GM18507 (cell line): Measurements from ENCODE around the gene CC2D1A.

Experiments used
- DNase-seq: peaks from one replicate; pipeline ENCODE4 v3.0.0; 2011; ENCODE audit warnings: low read depth; ENCODE audit not compliant: insufficient read length; ENCODE audit errors: extremely low spot score
- FAIRE-seq: peaks from 2 replicates; lab custom pipeline; 2011; peaks lifted over from hg19 to GRCh38; lab: Jason Lieb, UNC

Gene CC2D1A

GRCh38 chr19:13931391-13932148 is 25.6 kb downstream of the CC2D1A start:
- FAIRE-seq (no peak), DNase-seq (no peak)

- FAIRE-seq (no peak), DNase-seq (no peak)
Observed at GRCh38 chr19:13932149-13932637, 26.2 kb downstream of the CC2D1A start.

- no peak for FAIRE-seq
Observed at GRCh38 chr19:13932911-13933393, 27.0 kb downstream of the CC2D1A start.

GRCh38 chr19:13934785-13935109 is 28.7 kb downstream of the CC2D1A start:
- FAIRE-seq, result no peak

More at GRCh38 chr19:13932911-13933393, 27.0 kb downstream of the CC2D1A start:
- no peak for DNase-seq

GRCh38 chr19:13935765-13936510 is 29.9 kb downstream of the CC2D1A start:
- no peak for FAIRE-seq
- no peak for DNase-seq

More at GRCh38 chr19:13934785-13935109, 28.7 kb downstream of the CC2D1A start:
- no peak for DNase-seq

- FAIRE-seq (no peak), DNase-seq (no peak)
Observed at GRCh38 chr19:13937479-13938300, 31.7 kb downstream of the CC2D1A start.

GRCh38 chr19:13938301-13939064 is 32.5 kb downstream of the CC2D1A start, which contains the start of gene PODNL1:
Gene PODNL1, minus strand, starts transcription at chr19:13938417. Its CDS starts 236 bp downstream, at chr19:13938181.
- DNase-seq (no peak), FAIRE-seq (no peak)

- DNase-seq (no peak), FAIRE-seq (no peak)
Observed at GRCh38 chr19:13942023-13942684, 36.2 kb downstream of the CC2D1A start.

GRCh38 chr19:13946414-13946813 is 40.4 kb downstream of the CC2D1A start:
- DNase-seq, result no peak
- FAIRE-seq, result no peak

GRCh38 chr19:13951043-13951442 is 45.0 kb downstream of the CC2D1A start:
- FAIRE-seq, result no peak

GRCh38 chr19:13951799-13952153 is 45.8 kb downstream of the CC2D1A start:
- DNase-seq (no peak), FAIRE-seq (no peak)

More at GRCh38 chr19:13951043-13951442, 45.0 kb downstream of the CC2D1A start:
- DNase-seq, result no peak

GRCh38 chr19:13952154-13952930 is 46.3 kb downstream of the CC2D1A start, which contains the start of gene DCAF15:
Gene DCAF15, plus strand, starts transcription at chr19:13952509. Its CDS starts 4 bp downstream, at chr19:13952513.
- peak; percentile 100 for DNase-seq
- FAIRE-seq, result peak; percentile 100

GRCh38 chr19:13952931-13953531 is 47.0 kb downstream of the CC2D1A start:
- DNase-seq (no peak), FAIRE-seq (no peak)

- FAIRE-seq (no peak), DNase-seq (no peak)
Observed at GRCh38 chr19:13954185-13954584, 48.2 kb downstream of the CC2D1A start.

- DNase-seq (no peak), FAIRE-seq (no peak)
Observed at GRCh38 chr19:13955662-13956364, 49.8 kb downstream of the CC2D1A start.

GRCh38 chr19:13956365-13956744 is 50.4 kb downstream of the CC2D1A start:
- DNase-seq, result no peak

GRCh38 chr19:13957051-13957450 is 51.0 kb downstream of the CC2D1A start:
- no peak for DNase-seq
- FAIRE-seq, result no peak

More at GRCh38 chr19:13956365-13956744, 50.4 kb downstream of the CC2D1A start:
- FAIRE-seq, result no peak
